Colon (tissue), 2 donors: ENCODE results near the gene DDIAS.
"Not testable (repeated sequence)": the region's sequence is repeated elsewhere in the genome, so short reads cannot be mapped to it uniquely, and the experiment has no call there.

Experiments
- FAIRE-seq: peaks from 2 replicates; lab custom pipeline; 2012; peaks lifted over from hg19 to GRCh38; lab: Jason Lieb, UNC
- donor health status: control.
- donor health status: control.

The DDIAS gene

DNA sequence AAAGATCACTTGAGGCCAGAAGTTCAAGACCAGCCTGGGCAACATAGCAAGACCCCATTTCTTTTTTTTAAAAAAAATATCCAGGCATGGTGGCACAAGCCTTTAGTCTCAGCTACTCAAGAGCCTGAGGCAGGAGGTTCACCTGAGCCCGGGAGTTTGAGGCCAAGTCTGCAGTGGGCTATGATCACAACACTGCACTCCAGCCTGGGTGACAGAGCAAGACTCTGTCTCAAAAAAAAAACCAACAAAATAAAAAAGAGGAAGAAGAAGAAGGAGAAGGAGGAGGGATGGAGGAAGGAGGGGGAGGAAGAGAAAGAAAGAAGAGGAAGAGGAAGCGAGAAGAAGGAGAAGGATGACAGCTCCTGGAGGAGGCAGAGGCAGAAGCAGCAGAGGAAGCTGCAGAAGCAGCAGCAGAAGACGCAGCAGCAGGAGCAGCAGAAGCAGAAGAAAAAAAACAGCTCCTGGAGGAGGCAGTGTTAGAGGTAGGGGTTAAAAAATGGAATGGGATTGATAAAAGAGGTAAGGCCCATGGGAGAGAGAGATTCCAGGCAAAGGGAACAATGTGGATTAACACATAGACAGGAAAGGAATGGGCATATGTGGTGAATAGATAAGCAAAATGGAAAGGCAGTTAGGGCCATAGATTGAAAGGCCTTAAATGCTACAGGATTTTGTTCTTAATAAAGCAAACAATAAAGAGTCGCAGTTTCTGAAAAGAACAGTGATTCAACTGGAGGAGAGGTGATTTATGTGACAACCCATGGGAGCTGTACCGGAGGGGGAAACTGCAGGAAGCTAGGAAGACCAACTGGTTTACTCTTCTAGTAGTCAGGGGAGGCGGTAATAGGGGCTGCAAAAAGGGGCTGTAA, 12.2 kb upstream of the DDIAS start:
- no peak for FAIRE-seq

DNA sequence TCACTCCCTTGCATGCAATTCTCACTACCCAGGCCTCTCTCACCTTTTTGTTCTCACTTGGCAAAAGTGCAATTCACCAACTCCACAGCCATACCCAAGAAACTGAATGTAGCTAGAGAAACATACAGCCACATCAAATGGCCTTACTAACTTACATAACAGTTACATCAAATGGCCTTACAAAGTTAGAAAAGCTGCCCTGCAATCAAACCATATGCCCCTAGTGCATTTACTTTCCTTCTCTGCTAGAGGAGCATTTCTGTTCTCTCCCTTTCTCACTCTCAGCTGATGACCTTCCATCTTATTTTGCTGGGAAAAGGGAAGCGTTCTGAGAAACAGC, 11.6 kb upstream of the DDIAS start:
- FAIRE-seq, result no peak

DNA sequence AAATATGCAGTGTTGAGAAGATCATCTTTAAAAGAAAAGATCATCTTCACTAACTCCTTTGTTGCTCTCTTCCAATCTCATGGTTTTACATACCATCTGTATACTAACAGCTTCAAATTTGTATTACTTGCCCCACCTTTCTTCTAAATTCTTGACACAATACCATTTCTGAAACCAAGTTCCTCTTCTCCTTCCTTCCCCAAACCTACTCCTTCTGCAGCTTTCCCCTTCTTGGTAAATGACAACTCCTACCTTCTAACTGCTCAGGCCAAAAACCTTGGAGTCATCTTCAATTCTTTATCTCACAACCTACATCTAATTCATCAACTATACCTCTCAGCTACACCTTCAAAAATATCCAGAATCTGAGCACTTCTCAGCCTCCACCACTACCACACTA, 10.6 kb upstream of the DDIAS start:
- FAIRE-seq, result no peak

DNA sequence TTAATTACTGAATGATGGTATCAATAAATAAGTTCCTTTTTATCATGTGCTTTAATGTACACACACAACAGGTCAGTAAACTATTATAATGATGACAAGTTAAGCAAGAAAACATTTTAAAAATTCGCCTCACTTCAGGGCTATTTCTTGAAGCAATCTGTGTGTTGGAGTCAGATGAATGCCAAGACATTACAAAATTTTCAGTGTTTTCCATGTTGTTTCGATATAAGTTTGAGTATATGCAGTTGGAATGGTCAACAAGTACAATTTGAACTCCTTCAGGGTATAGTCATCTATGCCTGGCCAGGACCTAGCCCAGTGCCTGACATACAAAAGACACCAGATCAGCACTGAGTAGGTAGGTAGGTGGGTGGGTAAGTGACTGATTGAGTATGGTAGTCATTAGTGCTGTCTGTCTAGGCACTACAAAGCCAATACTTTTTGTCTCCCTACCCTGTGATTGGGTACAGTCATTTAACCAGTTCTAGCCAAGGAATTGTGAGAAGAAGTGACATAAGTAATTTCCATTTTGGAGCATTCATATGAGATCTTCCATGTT, 8.8 kb upstream of the DDIAS start:
- FAIRE-seq, result no peak

DNA sequence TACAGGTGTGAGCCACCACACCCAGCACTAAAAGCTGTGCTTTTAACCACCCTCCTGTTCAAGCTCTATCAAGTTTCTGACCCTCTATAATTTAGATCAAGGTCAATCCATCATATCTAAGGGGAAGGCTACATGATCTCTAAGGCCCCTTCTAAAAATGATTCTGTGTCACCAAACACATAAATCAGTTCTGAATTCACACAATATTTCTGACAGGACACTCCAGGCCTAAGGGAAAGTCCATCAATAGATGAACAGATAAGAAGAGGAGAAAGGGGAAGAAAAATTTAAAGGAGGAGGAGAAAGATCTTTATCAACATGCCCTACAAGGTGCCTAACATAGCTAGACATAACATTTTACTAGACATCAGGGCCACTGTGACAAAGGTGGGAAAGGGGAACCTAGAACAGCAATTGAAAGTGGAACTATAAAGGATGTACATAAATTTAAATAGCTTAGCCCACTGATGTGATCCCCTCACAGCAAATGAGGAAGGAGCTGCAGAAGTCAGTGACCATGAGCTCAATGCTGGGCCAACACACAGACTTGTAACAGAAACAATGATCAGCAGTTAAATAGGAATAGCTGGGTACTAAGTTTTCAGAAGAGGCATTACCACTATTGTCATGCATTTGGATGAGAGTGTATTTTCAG, 6.0 kb upstream of the DDIAS start:
- no peak for FAIRE-seq

DNA sequence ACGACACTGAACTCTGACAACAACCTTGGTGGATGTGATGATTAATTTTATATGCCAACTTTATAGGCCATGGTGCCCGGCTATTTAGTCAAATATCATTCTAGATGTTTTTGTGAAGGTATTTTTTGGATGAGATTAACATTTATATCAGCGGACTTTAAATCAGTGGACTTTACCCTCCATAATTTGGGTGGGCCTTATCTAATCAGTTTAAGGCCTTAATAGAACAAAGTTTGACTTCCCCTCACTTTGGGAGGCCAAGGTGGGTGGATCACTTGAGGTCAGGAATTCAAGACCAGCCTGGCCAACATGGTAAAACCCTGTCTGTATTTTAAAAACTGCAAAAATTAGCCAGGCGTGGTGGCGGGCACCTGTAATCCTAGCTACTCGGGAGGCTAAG, 5.4 kb upstream of the DDIAS start:
- FAIRE-seq, result no peak

- FAIRE-seq, result no peak
These were observed 3.3 kb upstream of the DDIAS start for GRCh38 chr11:82898241-82898640.

- no peak for FAIRE-seq
These were observed 2.2 kb upstream of the DDIAS start for GRCh38 chr11:82899186-82899820.

DNA sequence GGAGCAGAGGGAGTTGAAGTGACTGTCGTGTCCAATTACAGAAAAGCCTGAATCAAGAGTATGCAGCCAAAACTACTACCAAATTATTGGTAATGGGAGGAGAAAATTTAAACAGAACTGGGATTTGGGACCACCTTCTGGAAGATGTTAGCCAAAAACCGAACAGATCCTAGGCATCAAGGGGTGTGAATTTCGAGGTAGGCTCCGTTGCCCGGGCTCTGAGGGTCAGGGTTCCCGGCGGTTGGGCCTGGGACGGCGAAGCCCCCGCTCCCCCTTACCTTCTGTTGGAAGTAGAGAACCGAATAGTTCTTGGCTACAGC, 1.6 kb upstream of the DDIAS start:
- FAIRE-seq, result no peak

- no peak for FAIRE-seq
These were observed 1.0 kb upstream of the DDIAS start, which contains the start of gene PRCP for GRCh38 chr11:82900277-82901164. Gene PRCP (minus strand): TSS chr11:82900430. CDS start chr11:82900402, 28 bp downstream.

GRCh38 chr11:82901922-82902485, 468 bp downstream of the DDIAS start:
- no peak for FAIRE-seq

GRCh38 chr11:82902880-82903279, 1.3 kb downstream of the DDIAS start:
- no peak for FAIRE-seq

DNA sequence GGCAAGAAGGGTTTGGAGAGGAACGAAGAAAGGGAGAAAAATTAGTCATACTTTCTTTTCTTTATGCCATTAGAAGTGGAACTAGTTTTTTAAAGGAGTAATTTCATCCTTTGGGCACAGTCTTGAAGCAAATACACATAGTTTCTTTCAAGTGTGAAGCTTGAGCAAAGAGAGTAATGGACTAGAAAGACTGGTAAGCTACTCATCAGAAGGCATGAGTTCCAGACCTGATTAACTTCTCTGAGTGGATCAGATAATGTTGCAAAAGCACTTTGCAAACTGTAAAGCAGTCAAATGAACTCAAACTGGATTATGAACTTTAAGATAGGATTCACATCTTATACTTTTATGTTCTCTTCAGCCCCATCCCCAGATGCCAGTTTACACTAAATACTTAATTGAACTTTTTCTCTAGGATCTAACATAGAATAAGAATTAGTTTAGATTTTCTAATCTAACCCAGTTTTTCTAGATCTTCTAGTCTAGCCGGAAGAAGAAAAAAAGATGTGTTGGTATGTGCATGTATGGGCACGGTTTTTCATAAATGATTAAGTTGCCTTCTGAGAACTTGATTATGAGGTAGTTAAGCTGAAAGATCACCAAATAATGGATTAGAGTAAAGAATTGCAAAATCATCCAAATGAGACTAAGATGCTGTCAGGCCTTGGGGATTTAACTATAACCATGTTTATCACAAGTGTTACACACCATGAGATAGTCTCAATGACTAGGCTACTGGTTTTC, 2.5 kb downstream of the DDIAS start:
- FAIRE-seq, result no peak

DNA sequence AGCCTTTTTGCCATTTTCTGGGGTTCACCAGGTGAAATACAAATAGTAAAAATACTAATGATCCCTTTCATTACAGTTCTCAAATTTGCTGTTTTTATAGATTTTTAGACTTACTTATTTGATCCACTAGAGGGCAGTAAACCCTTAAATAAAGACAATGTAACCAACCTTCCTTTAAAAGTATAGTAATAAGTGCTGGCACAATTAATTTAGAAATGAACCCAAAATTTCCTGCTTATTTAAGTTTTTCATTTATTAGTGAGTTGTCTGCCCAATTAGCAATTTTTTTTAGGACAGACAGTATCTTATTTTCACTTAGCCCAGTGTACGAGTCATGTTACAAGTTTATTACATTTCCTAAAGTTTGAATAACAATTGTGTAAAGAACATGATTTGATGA, 4.7 kb downstream of the DDIAS start:
- FAIRE-seq, result peak; percentile 10

DNA sequence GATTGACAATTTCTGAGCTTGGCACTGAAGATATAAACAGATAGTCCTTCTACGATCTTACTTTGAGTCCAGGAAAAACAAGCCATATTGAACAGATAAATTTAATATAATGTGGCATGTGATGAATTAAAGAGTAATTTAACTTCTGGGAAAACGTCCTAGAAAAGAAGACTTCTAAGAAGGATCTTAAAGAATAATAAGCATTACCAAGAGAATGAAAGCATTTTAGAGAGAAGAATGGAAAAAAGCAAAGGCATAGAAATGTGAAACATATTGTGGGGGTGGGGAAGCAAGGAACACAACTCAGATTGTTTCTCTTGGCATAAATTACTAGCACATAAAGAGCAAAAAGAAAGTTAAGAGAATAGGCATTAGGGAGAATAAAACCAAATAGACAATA, 5.4 kb downstream of the DDIAS start:
- FAIRE-seq, result no peak

GRCh38 chr11:82907371-82907770, 5.8 kb downstream of the DDIAS start:
- FAIRE-seq, result no peak

DNA sequence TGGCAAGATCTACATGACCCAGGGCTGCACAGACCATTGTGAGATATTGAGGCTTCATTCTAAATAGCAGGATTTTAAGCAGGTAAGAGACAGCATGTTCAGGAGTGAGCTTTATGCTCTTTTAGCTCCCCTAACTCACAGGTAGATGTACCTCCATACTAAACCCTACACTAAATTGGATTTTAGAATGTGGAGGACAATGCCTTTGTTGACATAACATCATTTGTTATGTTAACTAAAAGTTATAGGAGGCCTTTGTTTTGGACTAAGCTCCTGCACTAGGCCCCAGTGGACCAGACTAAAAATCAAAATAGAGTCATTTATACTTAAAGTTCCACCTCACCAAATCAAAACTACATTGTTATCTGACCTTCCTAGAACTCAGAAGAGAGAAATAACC, 6.8 kb downstream of the DDIAS start:
- no peak for FAIRE-seq

GRCh38 chr11:82909015-82909640, 7.6 kb downstream of the DDIAS start:
- FAIRE-seq, result no peak

- FAIRE-seq, result not testable (repeated sequence)
These were observed 18.2 kb downstream of the DDIAS start for GRCh38 chr11:82919786-82920185.

GRCh38 chr11:82920227-82920626, 18.7 kb downstream of the DDIAS start:
- FAIRE-seq, result peak; percentile 89
